ENCODE results near the gene KCNIP2. TPM values are rescaled to one million over a fixed set of nuclear protein-coding genes. Genes with fewer than 3 reads are reported as not detected.

KCNIP2 gene
- polyA plus RNA-seq, 1 of the 3 experiments (the other 2 are of a cell fraction), result 1.0 TPM

DNA sequence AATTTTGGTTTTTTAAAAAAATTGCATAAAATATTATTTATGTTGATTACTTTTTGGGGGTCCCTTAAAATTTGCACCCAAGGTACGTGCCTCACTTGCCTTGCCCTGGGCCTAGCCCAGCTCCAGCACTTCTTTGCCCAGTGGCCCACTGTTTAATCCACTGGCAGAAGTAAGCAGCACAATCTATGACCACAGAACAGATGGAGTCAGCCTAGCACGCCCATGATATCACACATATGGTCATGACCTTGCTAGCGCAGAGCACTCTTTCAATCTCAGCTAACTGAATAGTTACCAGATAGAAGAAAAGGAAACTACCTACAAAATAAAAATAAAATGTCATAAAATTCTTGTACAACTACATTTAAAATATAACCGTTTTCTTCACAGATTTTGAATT is 31.0 kb downstream of the KCNIP2 start:
- H3K9me3 ChIP-seq, result no peaks in the 10 kb centered on the region
- peaks cover 12% of the 10 kb centered on the region for H3F3A ChIP-seq (replicated peaks; ENCODE audit: insufficient read depth)
- CTCF ChIA-PET, result interaction anchor here (1.0 to 3.8 kb wide), 6 partner anchors 17 to 210 kb away, joined by 3 to 14 read pairs (median 4); partner anchors contain the start of gene KCNIP2
- no peak overlapping the region for H3K4me3 ChIP-seq (ENCODE audit: low read depth in 2 of 2, low read length in 1 of 2)
- peaks cover 100% of the 10 kb centered on the region for H3K79me2 ChIP-seq (ENCODE audit: insufficient read depth)
- no peak overlapping the region for H3K9ac ChIP-seq
- WGBS (ENCODE audit: low lambda C conversion rate), result 94% methylated on average over 4 of the region's 4 CpGs
- POLR2A ChIA-PET, result interaction anchor here (1.1 kb wide), 1 partner anchor 16 kb away, joined by 4 read pairs; no protein-coding TSS in a partner anchor
- no peaks in the 10 kb centered on the region for H3K27me3 ChIP-seq (ENCODE audit: insufficient read depth)
- TF ChIP-seq, protein P1, sequence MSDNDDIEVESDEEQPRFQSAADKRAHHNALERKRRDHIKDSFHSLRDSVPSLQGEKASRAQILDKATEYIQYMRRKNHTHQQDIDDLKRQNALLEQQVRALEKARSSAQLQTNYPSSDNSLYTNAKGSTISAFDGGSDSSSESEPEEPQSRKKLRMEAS (IDR thresholded peaks at IDR 0.05; ENCODE audit: low read depth), result no peak
- no peak for TF ChIP-seq RCOR1 (IDR thresholded peaks at IDR 0.05; ENCODE audit: low read length)
- TF ChIP-seq ELF1 (IDR thresholded peaks at IDR 0.05), result no peak
- TF ChIP-seq, protein P2, sequence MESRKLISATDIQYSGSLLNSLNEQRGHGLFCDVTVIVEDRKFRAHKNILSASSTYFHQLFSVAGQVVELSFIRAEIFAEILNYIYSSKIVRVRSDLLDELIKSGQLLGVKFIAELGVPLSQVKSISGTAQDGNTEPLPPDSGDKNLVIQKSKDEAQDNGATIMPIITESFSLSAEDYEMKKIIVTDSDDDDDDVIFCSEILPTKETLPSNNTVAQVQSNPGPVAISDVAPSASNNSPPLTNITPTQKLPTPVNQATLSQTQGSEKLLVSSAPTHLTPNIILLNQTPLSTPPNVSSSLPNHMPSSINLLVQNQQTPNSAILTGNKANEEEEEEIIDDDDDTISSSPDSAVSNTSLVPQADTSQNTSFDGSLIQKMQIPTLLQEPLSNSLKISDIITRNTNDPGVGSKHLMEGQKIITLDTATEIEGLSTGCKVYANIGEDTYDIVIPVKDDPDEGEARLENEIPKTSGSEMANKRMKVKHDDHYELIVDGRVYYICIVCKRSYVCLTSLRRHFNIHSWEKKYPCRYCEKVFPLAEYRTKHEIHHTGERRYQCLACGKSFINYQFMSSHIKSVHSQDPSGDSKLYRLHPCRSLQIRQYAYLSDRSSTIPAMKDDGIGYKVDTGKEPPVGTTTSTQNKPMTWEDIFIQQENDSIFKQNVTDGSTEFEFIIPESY (IDR thresholded peaks at IDR 0.05; ENCODE audit: borderline replicate concordance, low read depth), result no peak
- TF ChIP-seq TAF1 (IDR thresholded peaks at IDR 0.05; ENCODE audit: borderline replicate concordance, low read depth, low read length), result no peak
- no peak for TF ChIP-seq EP300 (IDR thresholded peaks at IDR 0.05; ENCODE audit: borderline replicate concordance in 1 of 2, low read depth in 1 of 2, low read length in 1 of 2)
- no peak for TF ChIP-seq RXRA (IDR thresholded peaks at IDR 0.05; ENCODE audit: borderline replicate concordance, low read depth)
- TF ChIP-seq SMC3 (IDR thresholded peaks at IDR 0.05; ENCODE audit: low read depth, low read length), result no peak
- no peak for TF ChIP-seq NRF1 (IDR thresholded peaks at IDR 0.05; ENCODE audit: low read depth, low read length)
- TF ChIP-seq GABPA (IDR thresholded peaks at IDR 0.05; ENCODE audit: low read depth), result no peak
- TF ChIP-seq, protein P3, sequence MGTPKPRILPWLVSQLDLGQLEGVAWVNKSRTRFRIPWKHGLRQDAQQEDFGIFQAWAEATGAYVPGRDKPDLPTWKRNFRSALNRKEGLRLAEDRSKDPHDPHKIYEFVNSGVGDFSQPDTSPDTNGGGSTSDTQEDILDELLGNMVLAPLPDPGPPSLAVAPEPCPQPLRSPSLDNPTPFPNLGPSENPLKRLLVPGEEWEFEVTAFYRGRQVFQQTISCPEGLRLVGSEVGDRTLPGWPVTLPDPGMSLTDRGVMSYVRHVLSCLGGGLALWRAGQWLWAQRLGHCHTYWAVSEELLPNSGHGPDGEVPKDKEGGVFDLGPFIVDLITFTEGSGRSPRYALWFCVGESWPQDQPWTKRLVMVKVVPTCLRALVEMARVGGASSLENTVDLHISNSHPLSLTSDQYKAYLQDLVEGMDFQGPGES (IDR thresholded peaks at IDR 0.05; ENCODE audit: low read depth, low read length), result no peak
- TF ChIP-seq RAD21 (IDR thresholded peaks at IDR 0.05; ENCODE audit: low read length), result no peak
- no peak for TF ChIP-seq TEAD4 (IDR thresholded peaks at IDR 0.05; ENCODE audit: borderline replicate concordance, insufficient read depth)
- TF ChIP-seq JUND (IDR thresholded peaks at IDR 0.05), result no peak
- no peak overlapping the region for H3K4me2 ChIP-seq
- H3K4me1 ChIP-seq (ENCODE audit: control insufficient read depth in 1 of 2, insufficient read depth in 2 of 2, low read depth in 1 of 2, low read length in 1 of 2), result peaks cover 0 to 13% of the 10 kb centered on the region in 2 experiments; a peak in 3 of 4 replicates
- no peak overlapping the region for H2AFZ ChIP-seq (ENCODE audit: low read depth)
- peaks cover 100% of the 10 kb centered on the region for H4K20me1 ChIP-seq (ENCODE audit: insufficient read depth)
- H3K9me2 ChIP-seq, result no peaks in the 10 kb centered on the region
- H3K27ac ChIP-seq (ENCODE audit: low read depth in 2 of 2, low read length in 1 of 2), result no peak overlapping the region
- H3K36me3 ChIP-seq (replicated peaks in 1 of 2; ENCODE audit: control insufficient read depth in 1 of 2, insufficient read depth in 2 of 2, low read length in 1 of 2), result peaks cover 43 to 70% of the 10 kb centered on the region in 2 experiments
- no peak for DNase-seq

DNA sequence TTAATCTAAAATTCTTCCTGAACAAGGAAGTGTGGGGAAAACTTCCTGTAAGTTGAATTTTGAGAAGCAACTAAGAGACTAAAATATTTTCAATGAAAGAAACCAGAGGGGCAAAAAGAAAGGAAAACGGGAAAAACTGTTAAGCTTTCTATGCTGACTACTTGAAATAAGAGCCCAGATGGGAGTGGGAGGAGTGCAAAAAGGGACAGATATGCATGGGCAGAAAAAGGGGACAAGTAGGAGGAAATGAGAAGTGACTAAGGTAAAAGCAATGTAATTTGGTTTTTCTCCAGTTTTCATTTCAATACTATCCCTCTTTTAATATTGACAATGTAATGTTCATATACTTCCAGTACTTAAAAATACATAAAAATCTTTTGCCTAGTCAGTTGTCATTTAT is 36.4 kb downstream of the KCNIP2 start:
- Histone ChIP-seq H3K4me1 (ENCODE audit: control insufficient read depth in 1 of 2, insufficient read depth in 2 of 2, low read depth in 1 of 2, low read length in 1 of 2) (no peaks in the 10 kb centered on the region), H3K27me3 (ENCODE audit: insufficient read depth) (no peaks in the 10 kb centered on the region), H3K9ac (no peak overlapping the region), H3K36me3 (replicated peaks in 1 of 2; ENCODE audit: control insufficient read depth in 1 of 2, insufficient read depth in 2 of 2, low read length in 1 of 2) (peaks cover 66 to 94% of the 10 kb centered on the region in 2 experiments), H4K20me1 (ENCODE audit: insufficient read depth) (peaks cover 95% of the 10 kb centered on the region), H3K9me3 (no peaks in the 10 kb centered on the region), H3K4me2 (no peak overlapping the region), H3F3A (replicated peaks; ENCODE audit: insufficient read depth) (peaks cover 34% of the 10 kb centered on the region), H3K27ac (ENCODE audit: low read depth in 2 of 2, low read length in 1 of 2) (no peak overlapping the region; a peak in 1 of 4 replicates), H3K79me2 (ENCODE audit: insufficient read depth) (peaks cover 100% of the 10 kb centered on the region), H2AFZ (ENCODE audit: low read depth) (no peak overlapping the region), H3K9me2 (no peaks in the 10 kb centered on the region), H3K4me3 (ENCODE audit: low read depth in 2 of 2, low read length in 1 of 2) (no peak overlapping the region)
- ChIA-PET POLR2A (no interaction called here), CTCF (interaction anchor here (0.9 to 1.1 kb wide), 2 partner anchors 22 to 36 kb away, joined by 3 to 4 read pairs; no protein-coding TSS in a partner anchor)
- 88% methylated on average over 1 of the region's 1 CpG for WGBS (ENCODE audit: low lambda C conversion rate)
- no peak for DNase-seq
- TF ChIP-seq CHD2 (IDR thresholded peaks at IDR 0.05; ENCODE audit: low read length, partially characterized antibody) (no peak), ELF1 (IDR thresholded peaks at IDR 0.05) (no peak), FOXM1 (IDR thresholded peaks at IDR 0.05; ENCODE audit: low read depth) (no peak), SIN3A (IDR thresholded peaks at IDR 0.05; ENCODE audit: borderline replicate concordance, low read depth, low read length) (no peak), FOXJ3 (CRISPR knock-in tag; IDR thresholded peaks at IDR 0.05) (no peak), MXI1 (IDR thresholded peaks at IDR 0.05; ENCODE audit: low read depth, low read length) (no peak), GABPA (IDR thresholded peaks at IDR 0.05; ENCODE audit: low read depth) (no peak)
- TF ChIP-seq, protein P4, sequence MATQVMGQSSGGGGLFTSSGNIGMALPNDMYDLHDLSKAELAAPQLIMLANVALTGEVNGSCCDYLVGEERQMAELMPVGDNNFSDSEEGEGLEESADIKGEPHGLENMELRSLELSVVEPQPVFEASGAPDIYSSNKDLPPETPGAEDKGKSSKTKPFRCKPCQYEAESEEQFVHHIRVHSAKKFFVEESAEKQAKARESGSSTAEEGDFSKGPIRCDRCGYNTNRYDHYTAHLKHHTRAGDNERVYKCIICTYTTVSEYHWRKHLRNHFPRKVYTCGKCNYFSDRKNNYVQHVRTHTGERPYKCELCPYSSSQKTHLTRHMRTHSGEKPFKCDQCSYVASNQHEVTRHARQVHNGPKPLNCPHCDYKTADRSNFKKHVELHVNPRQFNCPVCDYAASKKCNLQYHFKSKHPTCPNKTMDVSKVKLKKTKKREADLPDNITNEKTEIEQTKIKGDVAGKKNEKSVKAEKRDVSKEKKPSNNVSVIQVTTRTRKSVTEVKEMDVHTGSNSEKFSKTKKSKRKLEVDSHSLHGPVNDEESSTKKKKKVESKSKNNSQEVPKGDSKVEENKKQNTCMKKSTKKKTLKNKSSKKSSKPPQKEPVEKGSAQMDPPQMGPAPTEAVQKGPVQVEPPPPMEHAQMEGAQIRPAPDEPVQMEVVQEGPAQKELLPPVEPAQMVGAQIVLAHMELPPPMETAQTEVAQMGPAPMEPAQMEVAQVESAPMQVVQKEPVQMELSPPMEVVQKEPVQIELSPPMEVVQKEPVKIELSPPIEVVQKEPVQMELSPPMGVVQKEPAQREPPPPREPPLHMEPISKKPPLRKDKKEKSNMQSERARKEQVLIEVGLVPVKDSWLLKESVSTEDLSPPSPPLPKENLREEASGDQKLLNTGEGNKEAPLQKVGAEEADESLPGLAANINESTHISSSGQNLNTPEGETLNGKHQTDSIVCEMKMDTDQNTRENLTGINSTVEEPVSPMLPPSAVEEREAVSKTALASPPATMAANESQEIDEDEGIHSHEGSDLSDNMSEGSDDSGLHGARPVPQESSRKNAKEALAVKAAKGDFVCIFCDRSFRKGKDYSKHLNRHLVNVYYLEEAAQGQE (IDR thresholded peaks at IDR 0.05; ENCODE audit: low read depth, low read length), result no peak
- TF ChIP-seq, protein P5, sequence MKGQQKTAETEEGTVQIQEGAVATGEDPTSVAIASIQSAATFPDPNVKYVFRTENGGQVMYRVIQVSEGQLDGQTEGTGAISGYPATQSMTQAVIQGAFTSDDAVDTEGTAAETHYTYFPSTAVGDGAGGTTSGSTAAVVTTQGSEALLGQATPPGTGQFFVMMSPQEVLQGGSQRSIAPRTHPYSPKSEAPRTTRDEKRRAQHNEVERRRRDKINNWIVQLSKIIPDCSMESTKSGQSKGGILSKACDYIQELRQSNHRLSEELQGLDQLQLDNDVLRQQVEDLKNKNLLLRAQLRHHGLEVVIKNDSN (IDR thresholded peaks at IDR 0.05; ENCODE audit: borderline replicate concordance, low read depth), result no peak
